Astrocyte (in vitro differentiated cells and primary cell): ENCODE measurements around the gene MLLT10. TPM values are rescaled to one million over a fixed set of nuclear protein-coding genes. Genes with fewer than 3 reads are reported as not detected.
"Not testable (repeated sequence)": the region's sequence is repeated elsewhere in the genome, so short reads cannot be mapped to it uniquely, and the experiment has no call there.

ENCODE experiments used
- DNase-seq: peaks from one replicate; pipeline ENCODE4 v3.0.0-alpha.2; 2010; ENCODE audit warnings: low read depth
- FAIRE-seq: peaks from 2 replicates; lab custom pipeline; 2011; peaks lifted over from hg19 to GRCh38; lab: Jason Lieb, UNC
- H2AFZ ChIP-seq: 2 replicates; pipeline ENCODE4 v1.6.0; 2012; ENCODE audit warnings: low read depth, low read length, inconsistent platforms
- H3K27ac ChIP-seq: 2 replicates; pipeline ENCODE4 v1.5.1; 2011; ENCODE audit warnings: low read depth, low read length, inconsistent platforms
- H3K27me3 ChIP-seq: 2 replicates; pipeline ENCODE4 v1.6.0; 2011; ENCODE audit warnings: low read length, inconsistent platforms; ENCODE audit not compliant: insufficient read depth
- H3K36me3 ChIP-seq: 2 replicates; pipeline ENCODE4 v1.5.1; 2011; ENCODE audit warnings: low read length, inconsistent platforms; ENCODE audit not compliant: insufficient read depth
- H3K4me1 ChIP-seq: 2 replicates; pipeline ENCODE4 v1.5.1; 2011; ENCODE audit warnings: low read length, inconsistent platforms; ENCODE audit not compliant: insufficient read depth
- H3K4me2 ChIP-seq: 2 replicates; pipeline ENCODE4 v1.6.0; 2012; ENCODE audit warnings: low read length, inconsistent platforms
- H3K4me3 ChIP-seq: 2 replicates; pipeline ENCODE4 v1.5.1; 2011; ENCODE audit warnings: low read depth, mild to moderate bottlenecking, low read length, inconsistent platforms; ENCODE audit not compliant: insufficient read depth
- H3K79me2 ChIP-seq: 2 replicates; pipeline ENCODE4 v1.6.0; 2012; ENCODE audit warnings: mild to moderate bottlenecking, low read length, inconsistent platforms; ENCODE audit not compliant: insufficient read depth
- H3K9ac ChIP-seq: 2 replicates; pipeline ENCODE4 v1.6.0; 2012; ENCODE audit warnings: mild to moderate bottlenecking, low read length, inconsistent platforms
- H3K9me3 ChIP-seq: 2 replicates; pipeline ENCODE4 v1.5.1; 2012; ENCODE audit warnings: low read depth, mild to moderate bottlenecking, low read length, inconsistent platforms; ENCODE audit not compliant: insufficient read depth
- H4K20me1 ChIP-seq: 2 replicates; pipeline ENCODE4 v1.6.0; 2012; ENCODE audit warnings: low read length, inconsistent platforms; ENCODE audit not compliant: insufficient read depth
- H3K27ac Mint-ChIP-seq: one replicate; pipeline ENCODE4 v1.8.0; 2021; ENCODE audit warnings: mild to moderate bottlenecking, mixed read lengths; ENCODE audit not compliant: unreplicated experiment
- H3K27me3 Mint-ChIP-seq: one replicate; pipeline ENCODE4 v1.8.0; 2021; ENCODE audit warnings: low read depth, mixed read lengths; ENCODE audit not compliant: unreplicated experiment
- H3K36me3 Mint-ChIP-seq: one replicate; pipeline ENCODE4 v1.8.0; 2021; ENCODE audit warnings: low read depth, mixed read lengths; ENCODE audit not compliant: unreplicated experiment
- H3K4me1 Mint-ChIP-seq: one replicate; pipeline ENCODE4 v1.8.0; 2021; ENCODE audit warnings: low read depth, mixed read lengths; ENCODE audit not compliant: unreplicated experiment
- H3K4me3 Mint-ChIP-seq: one replicate; pipeline ENCODE4 v1.8.0; 2021; ENCODE audit warnings: mild to moderate bottlenecking, moderate library complexity, mixed read lengths; ENCODE audit not compliant: unreplicated experiment
- H3K9me3 Mint-ChIP-seq: one replicate; pipeline ENCODE4 v1.8.0; 2021; ENCODE audit warnings: mild to moderate bottlenecking, mixed read lengths; ENCODE audit not compliant: unreplicated experiment
- CTCF ChIP-seq: IDR thresholded peaks from 2 replicates; pipeline ENCODE4 v1.5.1; 2011; ENCODE audit warnings: low read depth, mild to moderate bottlenecking, inconsistent platforms, low read length, moderate library complexity; ENCODE audit not compliant: insufficient read depth
- EZH2 ChIP-seq: IDR thresholded peaks from 2 replicates; pipeline ENCODE4 v1.6.1; 2012; ENCODE audit warnings: mild to moderate bottlenecking, low read length, inconsistent platforms; ENCODE audit not compliant: insufficient read depth
- total RNA-seq: library from RNA; stranded (reverse); gene quantifications from 2 replicates; pipeline ENCODE4 v1.2.1, GENCODE V29; 2021

The MLLT10 gene
- total RNA-seq, 1 donor from 2014 or later = 46.9 TPM

GRCh38 chr10:21570761-21571521, 36.9 kb downstream of the MLLT10 start:
- no peak for TF ChIP-seq CTCF
- no peak for TF ChIP-seq EZH2
- H3K9me3 ChIP-seq = no peaks in the 10 kb centered on the region
- peaks cover 81% of the 10 kb centered on the region for H4K20me1 ChIP-seq
- peaks cover 99% of the 10 kb centered on the region for H3K79me2 ChIP-seq
- no peak overlapping the region for H3K9ac ChIP-seq
- H2AFZ ChIP-seq = no peak overlapping the region
- FAIRE-seq (no peak), DNase-seq (no peak)
- Mint-ChIP-seq H3K27me3 (no peaks in the 10 kb centered on the region), H3K4me1 (peaks cover 16% of the 10 kb centered on the region), H3K27ac (peak overlapping the region; percentile 20), H3K9me3 (no peaks in the 10 kb centered on the region), H3K4me3 (no peak overlapping the region), H3K36me3 (peaks cover 16% of the 10 kb centered on the region)
- H3K4me3 ChIP-seq = no peak overlapping the region
- no peak overlapping the region for H3K4me2 ChIP-seq
- H3K27me3 ChIP-seq = no peaks in the 10 kb centered on the region
- H3K36me3 ChIP-seq = no peaks in the 10 kb centered on the region
- peaks cover 4% of the 10 kb centered on the region for H3K4me1 ChIP-seq
- H3K27ac ChIP-seq = no peak overlapping the region

DNA sequence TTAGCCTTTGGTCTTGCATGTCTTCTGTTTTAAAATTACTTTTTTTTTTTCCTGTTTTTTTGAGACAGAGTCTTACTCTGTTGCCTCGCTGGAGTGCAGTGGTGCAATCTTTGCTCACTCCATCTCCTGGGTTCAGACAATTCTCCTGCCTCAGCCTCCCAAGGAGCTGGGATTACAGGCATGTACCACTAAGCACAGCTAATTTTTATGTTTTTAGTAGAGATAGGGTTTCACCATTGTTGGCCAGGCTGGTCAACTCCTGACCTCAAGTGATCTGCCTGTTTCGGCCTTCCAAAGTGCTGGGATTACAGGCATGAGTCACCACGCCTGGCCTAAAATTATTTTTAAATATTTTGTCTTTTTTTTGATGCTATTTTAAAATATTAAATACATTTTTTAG, 38.5 kb downstream of the MLLT10 start:
- peaks cover 11% of the 10 kb centered on the region for H3K36me3 Mint-ChIP-seq
- H3K9me3 Mint-ChIP-seq = no peaks in the 10 kb centered on the region
- H3K27me3 Mint-ChIP-seq = no peaks in the 10 kb centered on the region
- no peak overlapping the region for H3K27ac ChIP-seq
- H3K4me1 ChIP-seq = peaks cover 4% of the 10 kb centered on the region
- no peak overlapping the region for H3K4me3 ChIP-seq
- H3K9me3 ChIP-seq = no peaks in the 10 kb centered on the region
- DNase-seq (peak; percentile 42), FAIRE-seq (no peak)
- no peak overlapping the region for H3K4me3 Mint-ChIP-seq
- TF ChIP-seq EZH2 (no peak), CTCF (no peak)
- H3K27ac Mint-ChIP-seq = no peak overlapping the region
- H4K20me1 ChIP-seq = peaks cover 79% of the 10 kb centered on the region
- no peak overlapping the region for H2AFZ ChIP-seq
- H3K27me3 ChIP-seq = no peaks in the 10 kb centered on the region
- H3K9ac ChIP-seq = no peak overlapping the region
- no peak overlapping the region for H3K4me2 ChIP-seq
- peaks cover 16% of the 10 kb centered on the region for H3K4me1 Mint-ChIP-seq
- H3K79me2 ChIP-seq = peaks cover 99% of the 10 kb centered on the region
- no peaks in the 10 kb centered on the region for H3K36me3 ChIP-seq

DNA sequence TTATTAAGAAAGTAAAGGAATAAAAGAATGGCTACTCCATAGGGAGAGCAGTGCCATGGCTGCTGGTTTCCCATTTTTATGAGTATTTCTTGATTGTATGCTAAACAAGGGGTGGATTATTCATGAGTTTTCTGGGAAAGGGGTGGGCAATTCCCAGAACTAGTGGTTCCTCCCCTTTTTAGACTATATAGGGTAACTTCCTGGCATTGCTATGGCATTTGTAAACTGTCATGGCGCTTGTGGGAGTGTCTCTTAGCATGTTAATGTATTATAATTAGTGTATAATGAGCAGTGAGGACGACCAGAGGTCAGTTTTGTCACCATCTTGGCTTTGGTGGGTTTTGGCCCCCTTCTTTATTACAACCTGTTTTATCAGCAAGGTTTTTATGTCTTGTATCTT, 40.5 kb downstream of the MLLT10 start:
- H3K9me3 Mint-ChIP-seq, H3K27ac ChIP-seq, H3K9me3 ChIP-seq, H3K36me3 ChIP-seq, H3K9ac ChIP-seq, DNase-seq, H3K4me3 ChIP-seq, H3K4me2 ChIP-seq, H3K27ac Mint-ChIP-seq, H3K27me3 Mint-ChIP-seq, H3K4me1 ChIP-seq, H3K4me3 Mint-ChIP-seq, FAIRE-seq, H3K27me3 ChIP-seq, H2AFZ ChIP-seq: not testable (repeated sequence)
- Mint-ChIP-seq H3K36me3 (peaks cover 11% of the 10 kb centered on the region), H3K4me1 (peaks cover 16% of the 10 kb centered on the region)
- Histone ChIP-seq H4K20me1 (peaks cover 77% of the 10 kb centered on the region), H3K79me2 (peaks cover 98% of the 10 kb centered on the region)
